ENCODE data around the gene CLIP3. TPM values are rescaled to one million over a fixed set of nuclear protein-coding genes. Genes with fewer than 3 reads are reported as not detected.

The CLIP3 gene
- total RNA-seq, 1 experiment from 2014 or later: 1.5 TPM

- TF ChIP-seq EGR1 (IDR thresholded peaks at IDR 0.05; ENCODE audit: low read depth) (no peak), ATF3 (IDR thresholded peaks at IDR 0.05) (no peak), CBX3 (IDR thresholded peaks at IDR 0.05; ENCODE audit: low read depth) (no peak), EZH2phosphoT487 (IDR thresholded peaks at IDR 0.05; ENCODE audit: borderline replicate concordance) (no peak), POLR2A (IDR thresholded peaks at IDR 0.05; ENCODE audit: borderline replicate concordance, extremely low read depth, insufficient read depth, insufficient read length) (no peak), YY1 (IDR thresholded peaks at IDR 0.05; ENCODE audit: extremely low read depth, insufficient replicate concordance, low read depth, low read length) (no peak), ZFX (IDR thresholded peaks at IDR 0.05) (no peak), EZH2 (IDR thresholded peaks at IDR 0.05) (no peak), JUND (IDR thresholded peaks at IDR 0.05) (no peak), ZNF274 (IDR thresholded peaks at IDR 0.05; ENCODE audit: low read depth, low read length) (no peak), TCF7L2 (IDR thresholded peaks at IDR 0.05; ENCODE audit: borderline replicate concordance, extremely low read depth, insufficient read depth, insufficient read length) (no peak), REST (IDR thresholded peaks at IDR 0.05; ENCODE audit: low read depth) (no peak; the same call in 1 of the 2 replicates), RAD21 (IDR thresholded peaks at IDR 0.05; ENCODE audit: low read depth) (no peak), CEBPB (IDR thresholded peaks at IDR 0.05; ENCODE audit: low read depth) (no peak), ELF1 (IDR thresholded peaks at IDR 0.05; ENCODE audit: borderline replicate concordance, low read depth) (no peak), FOSL1 (IDR thresholded peaks at IDR 0.05; ENCODE audit: low read depth) (no peak), ZBTB33 (IDR thresholded peaks at IDR 0.05; ENCODE audit: extremely low read depth, insufficient replicate concordance, low read length) (no peak), SP1 (IDR thresholded peaks at IDR 0.05; ENCODE audit: low read depth) (no peak)
- Histone ChIP-seq H3K27me3 (ENCODE audit: insufficient read depth, low read length) (no peaks in the 10 kb centered on the region), H3K4me2 (ENCODE audit: low read length) (no peak overlapping the region), H3K4me3 (replicated peaks in 1 of 2; ENCODE audit: low read depth in 1 of 2, low read length in 2 of 2) (no peak overlapping the region), H2AFZ (ENCODE audit: low read depth, low read length, poor library complexity, severe bottlenecking) (no peak overlapping the region), H3K9ac (ENCODE audit: low read length) (no peak overlapping the region), H3K36me3 (ENCODE audit: control insufficient read depth in 1 of 2, insufficient read depth in 2 of 2, low read length in 2 of 2) (peaks cover 9 to 26% of the 10 kb centered on the region in 2 experiments), H4K20me1 (ENCODE audit: insufficient read depth) (peaks cover 13% of the 10 kb centered on the region; the same call in 1 of the 2 replicates), H3K27ac (ENCODE audit: low read depth, low read length) (no peak overlapping the region), H3K9me3 (ENCODE audit: control insufficient read depth in 1 of 2, insufficient read depth in 1 of 2, low read depth in 1 of 2, low read length in 2 of 2) (no peaks in the 10 kb centered on the region), H3K4me1 (ENCODE audit: control insufficient read depth in 1 of 2, insufficient read depth in 2 of 2, low read length in 2 of 2) (peaks cover 14 to 17% of the 10 kb centered on the region in 2 experiments), H3K79me2 (ENCODE audit: insufficient read depth, low read length) (no peaks in the 10 kb centered on the region; the same call in 1 of the 2 replicates), H3K9me2 (ENCODE audit: insufficient read depth) (no peaks in the 10 kb centered on the region)
- ChIA-PET RAD21 (ENCODE audit: low non-redundant PET in 1 of 2, low total read pairs in 2 of 2, uncharacterized antibody in 2 of 2, unreplicated experiment in 2 of 2) (no interaction called here), POLR2A (no interaction called here), CTCF (no interaction called here)
- intact Hi-C loops (cut with micrococcal nuclease): loop anchor here (5.0 kb wide), 1 partner anchor 44 kb away; the partner anchor contains the start of gene TBCB
- ATAC-seq (no peak), DNase-seq (ENCODE audit: low read depth, low spot score) (no peak)
- BruUV-seq (replicated peaks): no TSS peak
Measured at GRCh38 chr19:36073121-36073876, 40.6 kb upstream of the CLIP3 start.

All from HCT116 (cell line).